OCI-LY1 (cell line): ENCODE data around the gene GOSR1.

Experiments used
- H2AFZ ChIP-seq: fragments of 200-600 bp; sonication (generic), shearing (Covaris generic); 2 replicates; pipeline ENCODE4 v1.6.0; 2014; ENCODE audit warnings: antibody characterized with exemption, mild to moderate bottlenecking, low read length
- H3F3A ChIP-seq: fragments of 200-600 bp; sonication (generic), shearing (Covaris generic); 2 replicates; pipeline ENCODE4 v1.6.0; 2014; ENCODE audit warnings: mild to moderate bottlenecking, antibody characterized with exemption, low read length, moderate library complexity; ENCODE audit not compliant: insufficient read depth
- H3K27ac ChIP-seq: fragments of 200-600 bp; sonication (generic); 2 replicates; pipeline ENCODE4 v1.5.1; 2014; ENCODE audit warnings: low read length, mixed run types, mild to moderate bottlenecking, low read depth; ENCODE audit not compliant: poor library complexity, severe bottlenecking
- H3K27me3 ChIP-seq: fragments of 200-600 bp; sonication (generic); 2 replicates; pipeline ENCODE4 v1.6.0; 2014; ENCODE audit warnings: antibody characterized with exemption, mild to moderate bottlenecking, low read length, moderate library complexity; ENCODE audit not compliant: insufficient read depth
- H3K36me3 ChIP-seq: fragments of 200-600 bp; sonication (generic); 2 replicates; pipeline ENCODE4 v1.6.1; 2014; ENCODE audit warnings: mild to moderate bottlenecking, antibody characterized with exemption, low read length, moderate library complexity, mixed read lengths; ENCODE audit not compliant: insufficient read depth
- H3K4me1 ChIP-seq: fragments of 200-600 bp; sonication (generic); 2 replicates; pipeline ENCODE4 v1.5.1; 2014; ENCODE audit warnings: mild to moderate bottlenecking, low read length, moderate library complexity; ENCODE audit not compliant: insufficient read depth, severe bottlenecking
- H3K4me2 ChIP-seq: fragments of 200-600 bp; sonication (generic), shearing (Covaris generic); 2 replicates; pipeline ENCODE4 v1.6.1; 2014; ENCODE audit warnings: low read length
- H3K4me3 ChIP-seq: fragments of 200-600 bp; sonication (generic); 2 replicates; pipeline ENCODE4 v1.5.1; 2014; ENCODE audit warnings: low read length, low read depth, mild to moderate bottlenecking, mixed read lengths; ENCODE audit not compliant: poor library complexity, severe bottlenecking
- H3K79me2 ChIP-seq: fragments of 200-600 bp; shearing (Covaris generic); 2 replicates; pipeline ENCODE4 v1.6.1; 2016; ENCODE audit warnings: mixed run types, low read length, mixed read lengths; ENCODE audit not compliant: insufficient read depth
- H3K9ac ChIP-seq: fragments of 200-600 bp; sonication (generic), shearing (Covaris generic); 2 replicates; pipeline ENCODE4 v1.6.1; 2014; ENCODE audit warnings: mild to moderate bottlenecking, low read length, mixed read lengths
- H3K9me2 ChIP-seq: fragments of 200-600 bp; sonication (generic), shearing (Covaris generic); 2 replicates; pipeline ENCODE4 v1.6.1; 2014; ENCODE audit warnings: low read depth, mild to moderate bottlenecking, low read length, mixed read lengths
- H3K9me3 ChIP-seq: fragments of 200-600 bp; shearing (Covaris generic); 2 replicates; pipeline ENCODE4 v1.6.1; 2014; ENCODE audit warnings: low read length, mixed read lengths
- H4K20me1 ChIP-seq: fragments of 200-600 bp; sonication (generic), shearing (Covaris generic); 2 replicates; pipeline ENCODE4 v1.6.0; 2016; ENCODE audit warnings: mild to moderate bottlenecking, low read length; ENCODE audit not compliant: insufficient read depth
- EZH2 ChIP-seq: fragments of 200-600 bp; sonication (generic), shearing (Covaris generic); IDR thresholded peaks from 2 replicates; pipeline ENCODE4 v1.8.0; 2017; ENCODE audit warnings: borderline replicate concordance, mixed run types, mild to moderate bottlenecking, antibody characterized with exemption, low read length, moderate library complexity, mixed read lengths
- TF ChIP-seq, protein P1 (sequence below): fragments of 200-600 bp; sonication (generic), shearing (Covaris generic); IDR thresholded peaks from 2 replicates; pipeline ENCODE4 v1.5.1; 2017; ENCODE audit warnings: mild to moderate bottlenecking, antibody characterized with exemption, low read length, moderate library complexity, mixed read lengths

Gene GOSR1

DNA sequence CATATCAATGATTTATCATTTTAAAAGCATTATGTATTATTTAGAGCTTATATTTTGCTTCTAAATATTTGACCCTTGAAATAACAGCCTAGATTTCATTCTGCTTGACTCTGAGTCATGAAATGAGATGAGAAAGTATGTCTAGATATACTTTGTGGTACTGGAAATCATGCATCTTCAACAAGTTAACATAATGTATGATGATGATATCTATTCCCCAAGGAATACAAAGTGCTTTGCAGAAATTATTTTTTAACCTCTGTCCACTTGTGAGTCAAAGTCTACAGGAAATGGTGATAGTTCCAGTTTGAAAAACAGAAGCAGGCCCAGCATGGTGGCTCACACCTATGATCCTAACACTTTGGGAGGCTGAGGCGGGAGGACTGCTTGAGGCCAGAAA, 36.1 kb downstream of the GOSR1 start:
- H3K79me2 ChIP-seq = no peaks in the 10 kb centered on the region
- H3K9me2 ChIP-seq = no peaks in the 10 kb centered on the region
- no peak overlapping the region for H3K4me2 ChIP-seq
- no peak overlapping the region for H3K4me3 ChIP-seq
- H3K36me3 ChIP-seq = peaks cover 28% of the 10 kb centered on the region
- TF ChIP-seq EZH2 = no peak
- TF ChIP-seq, protein P1, sequence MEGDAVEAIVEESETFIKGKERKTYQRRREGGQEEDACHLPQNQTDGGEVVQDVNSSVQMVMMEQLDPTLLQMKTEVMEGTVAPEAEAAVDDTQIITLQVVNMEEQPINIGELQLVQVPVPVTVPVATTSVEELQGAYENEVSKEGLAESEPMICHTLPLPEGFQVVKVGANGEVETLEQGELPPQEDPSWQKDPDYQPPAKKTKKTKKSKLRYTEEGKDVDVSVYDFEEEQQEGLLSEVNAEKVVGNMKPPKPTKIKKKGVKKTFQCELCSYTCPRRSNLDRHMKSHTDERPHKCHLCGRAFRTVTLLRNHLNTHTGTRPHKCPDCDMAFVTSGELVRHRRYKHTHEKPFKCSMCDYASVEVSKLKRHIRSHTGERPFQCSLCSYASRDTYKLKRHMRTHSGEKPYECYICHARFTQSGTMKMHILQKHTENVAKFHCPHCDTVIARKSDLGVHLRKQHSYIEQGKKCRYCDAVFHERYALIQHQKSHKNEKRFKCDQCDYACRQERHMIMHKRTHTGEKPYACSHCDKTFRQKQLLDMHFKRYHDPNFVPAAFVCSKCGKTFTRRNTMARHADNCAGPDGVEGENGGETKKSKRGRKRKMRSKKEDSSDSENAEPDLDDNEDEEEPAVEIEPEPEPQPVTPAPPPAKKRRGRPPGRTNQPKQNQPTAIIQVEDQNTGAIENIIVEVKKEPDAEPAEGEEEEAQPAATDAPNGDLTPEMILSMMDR = no peak
- no peak overlapping the region for H2AFZ ChIP-seq
- H3F3A ChIP-seq = no peaks in the 10 kb centered on the region
- H3K9ac ChIP-seq = no peak overlapping the region
- no peaks in the 10 kb centered on the region for H3K4me1 ChIP-seq
- H3K27me3 ChIP-seq = no peaks in the 10 kb centered on the region
- H3K9me3 ChIP-seq = no peaks in the 10 kb centered on the region
- H3K27ac ChIP-seq = no peak overlapping the region
- H4K20me1 ChIP-seq = no peaks in the 10 kb centered on the region

DNA sequence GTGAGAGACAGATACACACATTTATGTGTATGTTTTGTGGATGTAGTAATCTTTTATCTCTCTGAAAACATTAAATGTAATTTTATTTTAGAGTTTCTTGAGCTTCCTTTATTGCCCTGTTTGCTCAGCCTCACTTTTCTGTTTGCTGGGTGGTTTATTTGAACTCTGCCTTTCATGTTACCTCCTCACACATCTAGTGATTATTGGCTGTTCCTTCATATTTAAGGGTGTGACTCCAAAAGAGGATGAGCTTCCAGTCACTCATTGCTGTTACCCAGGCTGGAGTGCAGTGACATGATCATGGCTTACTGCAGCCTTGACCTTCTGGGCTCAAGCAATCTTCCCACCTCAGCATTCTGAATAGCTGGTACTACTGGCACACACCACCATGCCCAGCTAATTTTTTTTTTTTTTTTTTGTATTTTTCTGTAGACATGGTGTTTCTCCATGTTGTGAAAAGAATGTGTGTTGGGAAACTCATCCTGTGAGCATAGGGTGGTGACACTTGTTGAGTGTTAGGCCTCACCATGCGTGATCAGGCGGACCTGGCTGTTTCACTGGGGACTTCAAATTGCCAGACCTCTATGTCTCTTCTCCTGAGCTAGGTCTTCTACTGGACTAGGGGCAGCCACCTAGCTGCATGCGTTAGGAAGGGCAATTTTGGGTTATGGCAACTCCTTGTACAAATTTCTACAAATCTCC, 37.8 kb downstream of the GOSR1 start:
- no peak overlapping the region for H3K9ac ChIP-seq
- no peaks in the 10 kb centered on the region for H3K9me3 ChIP-seq
- no peak overlapping the region for H3K4me3 ChIP-seq
- no peaks in the 10 kb centered on the region for H3K4me1 ChIP-seq
- no peaks in the 10 kb centered on the region for H4K20me1 ChIP-seq
- no peaks in the 10 kb centered on the region for H3K27me3 ChIP-seq
- peaks cover 38% of the 10 kb centered on the region for H3K36me3 ChIP-seq
- TF ChIP-seq EZH2 = no peak
- TF ChIP-seq, protein P1 = no peak
- no peaks in the 10 kb centered on the region for H3F3A ChIP-seq
- no peaks in the 10 kb centered on the region for H3K9me2 ChIP-seq
- no peak overlapping the region for H3K4me2 ChIP-seq
- H3K79me2 ChIP-seq = no peaks in the 10 kb centered on the region
- no peak overlapping the region for H2AFZ ChIP-seq
- no peak overlapping the region for H3K27ac ChIP-seq

DNA sequence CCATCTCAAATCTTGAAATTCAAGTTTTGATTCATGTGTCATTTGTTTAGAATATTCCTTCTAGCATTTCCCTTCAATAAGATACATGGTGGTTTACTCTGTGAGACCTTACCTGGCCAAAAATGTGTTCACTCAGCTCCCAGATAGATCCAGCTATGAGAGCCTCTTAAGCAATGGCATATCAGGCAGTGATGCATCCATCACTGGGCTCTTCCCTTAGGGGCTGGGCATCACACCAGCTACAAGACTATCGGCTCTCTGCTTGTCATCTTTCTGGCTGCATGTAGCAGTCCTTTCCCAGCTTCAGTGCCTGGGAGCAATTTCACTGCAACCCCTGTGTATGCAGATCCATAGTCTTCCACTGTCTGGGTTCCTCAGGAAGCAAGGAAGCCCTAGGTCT, 40.6 kb downstream of the GOSR1 start:
- H3K36me3 ChIP-seq = peaks cover 60% of the 10 kb centered on the region
- H3K27me3 ChIP-seq = no peaks in the 10 kb centered on the region
- H3K4me3 ChIP-seq = no peak overlapping the region
- TF ChIP-seq EZH2 = no peak
- TF ChIP-seq, protein P1 = no peak
- no peaks in the 10 kb centered on the region for H3K9me3 ChIP-seq
- no peaks in the 10 kb centered on the region for H3K4me1 ChIP-seq
- H3K9ac ChIP-seq = no peak overlapping the region
- no peaks in the 10 kb centered on the region for H3K79me2 ChIP-seq
- H3K27ac ChIP-seq = no peak overlapping the region
- no peaks in the 10 kb centered on the region for H3F3A ChIP-seq
- no peak overlapping the region for H3K4me2 ChIP-seq
- H3K9me2 ChIP-seq = no peaks in the 10 kb centered on the region
- no peak overlapping the region for H2AFZ ChIP-seq
- no peaks in the 10 kb centered on the region for H4K20me1 ChIP-seq
